Activated CD4-positive, alpha-beta T cell treated with anti-CD3 and anti-CD28 coated beads for 24 hours (primary cell): Measurements from ENCODE around the gene PRKG1.

Source experiments
- DNase-seq, 2 donors: peaks; one replicate each; pipeline ENCODE4 v3.0.0-alpha.2; 2020; ENCODE audit warnings: low read depth in 2 of 2

The PRKG1 gene

GRCh38 chr10:51074238-51075028 is at the start of gene PRKG1:
PRKG1 (plus strand) TSS chr10:51074487.
- no peak for DNase-seq

- DNase-seq = no peak
Observed at GRCh38 chr10:51028420-51028819, 45.9 kb upstream of the PRKG1 start.

- no peak for DNase-seq
Observed at GRCh38 chr10:51029172-51029641, 45.1 kb upstream of the PRKG1 start.

- no peak for DNase-seq
Observed at GRCh38 chr10:51030480-51030879, 43.8 kb upstream of the PRKG1 start.

- no peak for DNase-seq
Observed at GRCh38 chr10:51031950-51032349, 42.3 kb upstream of the PRKG1 start.

GRCh38 chr10:51034769-51035168 is 39.5 kb upstream of the PRKG1 start:
- DNase-seq = no peak

GRCh38 chr10:51035344-51035743 is 38.9 kb upstream of the PRKG1 start:
- DNase-seq = no peak

- DNase-seq = no peak
Observed at GRCh38 chr10:51045871-51046270, 28.4 kb upstream of the PRKG1 start.

GRCh38 chr10:51046654-51047053 is 27.6 kb upstream of the PRKG1 start:
- no peak for DNase-seq

- no peak for DNase-seq
Observed at GRCh38 chr10:51047857-51048256, 26.4 kb upstream of the PRKG1 start.

GRCh38 chr10:51048792-51049191 is 25.5 kb upstream of the PRKG1 start:
- DNase-seq = no peak

GRCh38 chr10:51052163-51052562 is 22.1 kb upstream of the PRKG1 start:
- no peak for DNase-seq

- no peak for DNase-seq
Observed at GRCh38 chr10:51057925-51058324, 16.4 kb upstream of the PRKG1 start.

- no peak for DNase-seq
Observed at GRCh38 chr10:51063166-51063565, 11.1 kb upstream of the PRKG1 start.

GRCh38 chr10:51063659-51064535 is 10.4 kb upstream of the PRKG1 start:
- no peak for DNase-seq

GRCh38 chr10:51066231-51066630 is 8.1 kb upstream of the PRKG1 start:
- DNase-seq = no peak

- DNase-seq = no peak
Observed at GRCh38 chr10:51072210-51072609, 2.1 kb upstream of the PRKG1 start.

- DNase-seq = no peak
Observed at GRCh38 chr10:51072921-51073434, 1.3 kb upstream of the PRKG1 start.

GRCh38 chr10:51073453-51074237 is 642 bp upstream of the PRKG1 start:
- DNase-seq = no peak

- no peak for DNase-seq
Observed at GRCh38 chr10:51075043-51075872, 971 bp downstream of the PRKG1 start.

- no peak for DNase-seq
Observed at GRCh38 chr10:51075873-51076229, 1.6 kb downstream of the PRKG1 start.
